Large intestine (tissue), 3 donors: Measurements from ENCODE around the gene TBC1D1. TPM values are rescaled to one million over a fixed set of nuclear protein-coding genes. Genes with fewer than 3 reads are reported as not detected.

ENCODE experiments used
- DNase-seq, 2 donors: peaks; one replicate each; pipeline versions ENCODE4 v3.0.0 to v3.0.0-alpha.2; 2013
- H3K27ac ChIP-seq: one replicate; pipeline ENCODE4 v1.5.1; 2013; ENCODE audit warnings: low read length
- H3K27me3 ChIP-seq: 2 replicates; pipeline ENCODE4 v1.6.1; 2013; ENCODE audit warnings: low read length; ENCODE audit not compliant: control insufficient read depth, insufficient read depth
- H3K36me3 ChIP-seq: 2 replicates; pipeline ENCODE4 v1.6.1; 2013; ENCODE audit warnings: low read length; ENCODE audit not compliant: control insufficient read depth, insufficient read depth
- H3K4me1 ChIP-seq: one replicate; pipeline ENCODE4 v1.6.1; 2013; ENCODE audit warnings: low read length; ENCODE audit not compliant: control insufficient read depth, insufficient read depth
- H3K4me3 ChIP-seq: one replicate; pipeline ENCODE4 v1.5.1; 2013; ENCODE audit warnings: low read length
- H3K9me3 ChIP-seq: one replicate; pipeline ENCODE4 v1.6.1; 2013; ENCODE audit warnings: mild to moderate bottlenecking, low read depth, low read length, moderate library complexity; ENCODE audit not compliant: control insufficient read depth
- WGBS: methylation state at CpG from one replicate; pipeline ENCODE4 v1.1.5; 2013; ENCODE audit warnings: low lambda C conversion rate; ENCODE audit not compliant: insufficient coverage; 5-methylcytosine and 5-hydroxymethylcytosine counted together
- polyA plus RNA-seq: library from polyadenylated mRNA; unstranded; fragments of 120-200 nt; gene quantifications from one replicate; pipeline ENCODE4 v1.2.1, GENCODE V29; 2013

The TBC1D1 gene
- polyA plus RNA-seq, 1 donor, result 116 TPM

GRCh38 chr4:38154252-38154651 lies 263.4 kb downstream of the TBC1D1 start:
- H3K27ac ChIP-seq, result peak overlapping the region; percentile 74
- DNase-seq, result no peak
- peaks cover 36% of the 10 kb centered on the region for H3K4me1 ChIP-seq
- no peak overlapping the region for H3K4me3 ChIP-seq
- no peaks in the 10 kb centered on the region for H3K36me3 ChIP-seq
- no peaks in the 10 kb centered on the region for H3K9me3 ChIP-seq
- WGBS, result no CpG with 5 or more reads among the region's 5 CpGs
- H3K27me3 ChIP-seq, result no peaks in the 10 kb centered on the region

GRCh38 chr4:38154681-38155588 lies 264.1 kb downstream of the TBC1D1 start:
- H3K27me3 ChIP-seq, result no peaks in the 10 kb centered on the region
- H3K4me1 ChIP-seq, result peaks cover 33% of the 10 kb centered on the region
- H3K27ac ChIP-seq, result peak overlapping the region; percentile 74
- H3K9me3 ChIP-seq, result no peaks in the 10 kb centered on the region
- WGBS, result no CpG with 5 or more reads among the region's 17 CpGs
- no peaks in the 10 kb centered on the region for H3K36me3 ChIP-seq
- peak; percentile 64 to 85 for DNase-seq
- no peak overlapping the region for H3K4me3 ChIP-seq

GRCh38 chr4:38155589-38156294 lies 264.9 kb downstream of the TBC1D1 start:
- no peak for DNase-seq
- Histone ChIP-seq H3K4me3 (no peak overlapping the region), H3K36me3 (no peaks in the 10 kb centered on the region), H3K27ac (peak overlapping the region; percentile 45), H3K9me3 (no peaks in the 10 kb centered on the region), H3K4me1 (peaks cover 40% of the 10 kb centered on the region), H3K27me3 (no peaks in the 10 kb centered on the region)
- no CpG with 5 or more reads among the region's 7 CpGs for WGBS

- no CpG with 5 or more reads among the region's 1 CpG for WGBS
- peaks cover 42% of the 10 kb centered on the region for H3K4me1 ChIP-seq
- peak overlapping the region; percentile 54 for H3K27ac ChIP-seq
- no peaks in the 10 kb centered on the region for H3K9me3 ChIP-seq
- DNase-seq, result peak; percentile 77 to 89
- H3K36me3 ChIP-seq, result no peaks in the 10 kb centered on the region
- no peaks in the 10 kb centered on the region for H3K27me3 ChIP-seq
- H3K4me3 ChIP-seq, result no peak overlapping the region
These were observed 266.7 kb downstream of the TBC1D1 start for GRCh38 chr4:38157592-38157991.

- no peak overlapping the region for H3K4me3 ChIP-seq
- WGBS, result no CpG with 5 or more reads among the region's 3 CpGs
- peak overlapping the region; percentile 77 for H3K27ac ChIP-seq
- DNase-seq, result peak; percentile 77 to 88
- peaks cover 25% of the 10 kb centered on the region for H3K4me1 ChIP-seq
- H3K27me3 ChIP-seq, result no peaks in the 10 kb centered on the region
- H3K9me3 ChIP-seq, result no peaks in the 10 kb centered on the region
- no peaks in the 10 kb centered on the region for H3K36me3 ChIP-seq
These were observed 269.8 kb downstream of the TBC1D1 start for GRCh38 chr4:38160487-38161207.

- Histone ChIP-seq H3K4me1 (peaks cover 24% of the 10 kb centered on the region), H3K27me3 (no peaks in the 10 kb centered on the region), H3K36me3 (no peaks in the 10 kb centered on the region), H3K4me3 (no peak overlapping the region), H3K9me3 (no peaks in the 10 kb centered on the region), H3K27ac (peak overlapping the region; percentile 77)
- WGBS, result 89% methylated on average over 3 of the region's 5 CpGs
- no peak for DNase-seq
These were observed 270.6 kb downstream of the TBC1D1 start for GRCh38 chr4:38161208-38162113.

- no peaks in the 10 kb centered on the region for H3K27me3 ChIP-seq
- no peaks in the 10 kb centered on the region for H3K36me3 ChIP-seq
- DNase-seq, result no peak
- 100% methylated on average over 1 of the region's 4 CpGs for WGBS
- H3K27ac ChIP-seq, result no peak overlapping the region
- H3K9me3 ChIP-seq, result no peaks in the 10 kb centered on the region
- H3K4me1 ChIP-seq, result peaks cover 21% of the 10 kb centered on the region
- H3K4me3 ChIP-seq, result no peak overlapping the region
These were observed 271.4 kb downstream of the TBC1D1 start for GRCh38 chr4:38162240-38162784.

- no CpG with 5 or more reads among the region's 5 CpGs for WGBS
- Histone ChIP-seq H3K4me1 (peaks cover 10% of the 10 kb centered on the region), H3K36me3 (no peaks in the 10 kb centered on the region), H3K27me3 (no peaks in the 10 kb centered on the region), H3K27ac (no peak overlapping the region), H3K9me3 (no peaks in the 10 kb centered on the region), H3K4me3 (no peak overlapping the region)
- DNase-seq, result no peak
These were observed 272.5 kb downstream of the TBC1D1 start for GRCh38 chr4:38163216-38164006.

GRCh38 chr4:38164346-38164745 lies 273.5 kb downstream of the TBC1D1 start:
- Histone ChIP-seq H3K36me3 (no peaks in the 10 kb centered on the region), H3K9me3 (no peaks in the 10 kb centered on the region), H3K27ac (no peak overlapping the region), H3K4me1 (peaks cover 8% of the 10 kb centered on the region), H3K27me3 (no peaks in the 10 kb centered on the region), H3K4me3 (no peak overlapping the region)
- no peak for DNase-seq
- no CpG with 5 or more reads among the region's 3 CpGs for WGBS
